DMS 273 treated with DMSO at 0.1 percent for 48 hours (cell line): ENCODE data around the gene PYDC2.
"Not testable (repeated sequence)": the region's sequence is repeated elsewhere in the genome, so short reads cannot be mapped to it uniquely, and the experiment has no call there.

Source experiments
- DNase-seq: peaks from one replicate; lab custom pipeline; 2025; lab: John Stamatoyannopoulos, UW

The PYDC2 gene

DNA sequence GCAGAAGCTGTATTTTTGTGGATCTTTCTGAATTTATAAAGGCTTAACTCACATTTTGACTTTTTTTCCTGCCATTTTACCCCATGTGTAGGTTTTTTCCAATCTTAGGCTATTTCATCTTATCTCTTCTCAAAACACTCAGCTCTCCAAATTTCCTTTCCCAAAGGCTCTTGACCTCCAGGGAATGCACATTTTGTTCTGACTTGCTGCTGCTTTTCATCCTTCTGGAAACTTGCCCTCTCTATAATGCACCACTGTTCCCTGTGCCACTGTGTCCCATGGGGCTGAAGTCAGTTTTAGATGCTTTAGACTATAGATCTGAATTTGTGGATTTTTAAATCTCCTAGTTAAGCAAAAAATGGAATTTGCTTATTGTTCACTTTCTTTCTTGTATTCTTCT is 9.1 kb downstream of the PYDC2 start:
- DNase-seq: no peak

- DNase-seq: no peak
Measured at GRCh38 chr3:191470545-191470944, 9.6 kb downstream of the PYDC2 start.

- DNase-seq: no peak
Measured at GRCh38 chr3:191473661-191474198, 12.8 kb downstream of the PYDC2 start.

GRCh38 chr3:191476066-191476772 is 15.3 kb downstream of the PYDC2 start:
- no peak for DNase-seq

DNA sequence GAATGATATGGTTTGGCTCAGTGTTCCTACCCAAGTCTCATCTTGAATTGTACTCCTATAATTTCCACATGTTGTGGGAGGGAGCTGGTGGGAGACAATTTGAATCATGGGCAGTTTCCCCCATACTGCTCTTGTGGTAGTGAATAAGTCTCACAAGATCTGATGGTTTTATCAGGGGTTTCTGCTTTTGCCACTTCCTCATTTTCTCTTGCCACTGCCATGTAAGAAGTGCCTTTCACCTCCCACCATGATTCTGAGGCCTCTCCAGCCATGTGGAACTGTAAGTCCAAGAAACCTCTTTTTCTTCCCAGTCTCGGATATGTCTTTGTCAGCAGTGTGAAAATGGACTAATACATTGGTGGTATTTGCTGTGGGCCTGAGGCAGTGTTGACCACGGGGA is 23.0 kb downstream of the PYDC2 start:
- not testable (repeated sequence) for DNase-seq

GRCh38 chr3:191484461-191484860 is 23.5 kb downstream of the PYDC2 start:
- DNase-seq: no peak

DNA sequence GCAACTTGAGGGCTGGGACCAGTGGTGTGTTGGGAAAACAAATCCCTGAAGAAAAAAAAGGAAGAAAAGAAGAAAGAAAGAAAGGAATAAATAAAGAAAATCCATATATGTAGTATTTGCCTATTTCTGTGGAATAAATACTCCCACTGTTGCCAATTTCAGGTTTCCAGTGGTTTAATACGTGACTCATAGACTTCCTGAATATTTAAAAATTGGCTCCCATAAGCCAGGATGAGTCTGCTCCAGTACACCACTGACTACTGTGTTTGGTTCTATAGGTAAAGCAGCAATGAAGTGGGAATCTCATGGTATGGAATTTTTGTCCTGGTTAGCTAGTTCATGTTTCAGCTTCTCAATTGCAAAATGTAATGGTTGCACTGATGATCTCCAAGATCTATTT is 31.6 kb downstream of the PYDC2 start:
- no peak for DNase-seq

GRCh38 chr3:191493336-191493735 is 32.4 kb downstream of the PYDC2 start:
- no peak for DNase-seq

DNA sequence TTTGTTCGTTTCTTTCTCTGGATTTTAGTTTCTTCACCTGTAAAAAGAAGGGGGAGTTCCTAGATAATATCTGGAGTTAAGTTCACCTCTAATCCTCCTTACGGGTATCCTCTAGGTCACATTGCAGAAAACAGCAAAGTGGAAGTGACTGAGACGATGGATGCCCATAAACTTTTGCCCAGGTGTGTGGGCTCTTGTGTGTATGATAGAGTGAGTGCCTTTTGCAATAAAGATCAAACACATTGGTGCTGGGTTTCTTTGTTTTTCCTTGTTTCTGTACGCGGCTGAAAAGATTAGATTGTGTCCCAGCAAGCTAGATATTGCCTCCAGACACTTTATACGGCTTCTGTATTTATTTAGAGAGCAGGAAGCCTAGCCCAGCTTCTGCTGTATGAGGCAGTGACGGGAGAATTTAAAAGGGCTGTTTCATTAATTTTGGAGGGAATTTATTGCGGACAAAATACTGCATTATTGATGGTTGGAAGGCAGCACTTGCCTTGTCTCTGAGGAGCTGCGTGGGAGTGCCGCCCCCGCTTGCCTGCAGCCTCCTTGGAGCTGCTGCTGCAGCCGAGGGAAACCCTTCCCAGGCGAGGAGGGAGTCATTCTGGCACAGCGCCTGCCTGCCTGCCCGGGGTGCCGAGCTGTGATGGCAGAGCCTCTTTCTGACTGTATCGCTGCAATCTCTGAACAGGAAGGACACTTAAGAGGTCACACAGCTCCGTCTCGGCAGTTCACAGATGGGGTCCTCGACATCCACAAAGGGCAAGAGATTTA is 38.5 kb downstream of the PYDC2 start:
- DNase-seq: no peak

DNA sequence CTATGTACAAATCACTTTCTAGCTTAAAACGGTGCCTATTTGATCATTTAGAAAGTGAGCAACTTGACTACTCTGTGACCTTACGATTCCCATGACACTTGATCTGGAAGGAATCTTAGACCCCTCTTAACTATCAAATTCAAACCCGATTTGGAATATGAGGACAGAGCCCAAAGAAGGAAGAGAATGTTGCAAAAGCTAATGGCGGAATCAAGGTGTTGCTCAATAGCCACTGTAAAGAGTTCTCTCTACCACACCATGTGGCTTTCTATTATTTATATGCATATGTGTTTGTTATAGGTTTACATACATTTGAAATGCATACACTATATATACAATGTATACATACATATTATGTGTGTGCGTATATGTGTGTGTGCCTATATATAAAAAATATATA is 39.9 kb downstream of the PYDC2 start:
- DNase-seq: no peak

- DNase-seq: no peak
Measured at GRCh38 chr3:191502583-191502982, 41.6 kb downstream of the PYDC2 start.

DNA sequence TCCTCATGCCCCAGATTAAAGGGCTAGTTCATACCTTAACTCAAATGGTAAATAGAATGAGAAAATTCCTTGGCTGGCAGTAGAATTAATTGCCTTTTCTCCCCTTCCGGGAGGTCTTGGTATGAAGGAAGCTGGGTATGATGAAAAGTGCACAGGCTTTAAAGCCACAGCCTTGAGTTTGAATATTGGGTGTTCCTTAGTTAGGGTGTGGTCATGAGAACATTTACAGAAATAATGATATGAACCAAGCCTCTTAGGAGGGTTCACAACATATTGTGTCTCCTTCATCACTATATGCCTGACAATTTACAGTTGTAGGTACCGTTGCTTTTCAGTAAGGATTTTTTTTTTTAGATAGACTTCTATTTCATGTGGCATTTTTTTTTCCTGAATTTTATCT is 48.1 kb downstream of the PYDC2 start:
- DNase-seq: no peak
